SK-N-MC (cell line): ENCODE results near the gene HBEGF.

Experiments
- EZH2 ChIP-seq: fragments of 200-600 bp; sonication (generic); IDR thresholded peaks from one replicate; pipeline ENCODE4 v1.6.1; 2017; ENCODE audit warnings: antibody characterized with exemption
- POLR2AphosphoS5 ChIP-seq: IDR thresholded peaks from 2 replicates; pipeline ENCODE4 v1.6.1; 2012; ENCODE audit warnings: mild to moderate bottlenecking, low read depth, low read length, borderline replicate concordance

- TF ChIP-seq EZH2, result no peak
- no peak for TF ChIP-seq POLR2AphosphoS5
Measured at GRCh38 chr5:140324617-140325241, 21.7 kb downstream of the HBEGF start.
